GM12878 (cell line): ENCODE measurements around the gene TTYH3. TPM values are rescaled to one million over a fixed set of nuclear protein-coding genes. Genes with fewer than 3 reads are reported as not detected.

Experiments
- CHD2 ChIP-seq: IDR thresholded peaks from 2 replicates; pipeline ENCODE4 v1.6.1; 2011; ENCODE audit warnings: low read depth, low read length, improper control_type of control experiment, borderline replicate concordance
- CHD4 ChIP-seq: fragments of 200-600 bp; sonication (generic); IDR thresholded peaks from 2 replicates; pipeline ENCODE4 v1.6.1; 2016; ENCODE audit warnings: mild to moderate bottlenecking
- CREB1 ChIP-seq: IDR thresholded peaks from 2 replicates; pipeline ENCODE4 v1.6.1; 2012; ENCODE audit warnings: low read depth, mild to moderate bottlenecking, inconsistent platforms
- EED ChIP-seq: sonication (generic); IDR thresholded peaks from 2 replicates; pipeline ENCODE4 v1.6.1; 2016; ENCODE audit warnings: antibody characterized with exemption, low read depth
- ESRRA ChIP-seq: IDR thresholded peaks from 2 replicates; pipeline ENCODE4 v1.6.1; 2012; ENCODE audit warnings: mild to moderate bottlenecking, low read length, improper control_type of control experiment
- EZH2 ChIP-seq: IDR thresholded peaks from 2 replicates; pipeline ENCODE4 v1.6.1; 2012; ENCODE audit warnings: low read depth, mild to moderate bottlenecking, control low read depth, inconsistent platforms, low read length, borderline replicate concordance; ENCODE audit not compliant: control insufficient read depth
- IRF4 ChIP-seq: IDR thresholded peaks from 2 replicates; pipeline ENCODE4 v1.6.1; 2011; ENCODE audit warnings: low read depth, low read length
- MTA3 ChIP-seq: IDR thresholded peaks from 2 replicates; pipeline ENCODE4 v1.6.1; 2012; ENCODE audit warnings: low read length, inconsistent platforms, borderline replicate concordance
- MYC ChIP-seq: IDR thresholded peaks from 2 replicates; pipeline ENCODE4 v1.6.1; 2011; ENCODE audit warnings: mild to moderate bottlenecking, low read length, moderate library complexity, inconsistent platforms; ENCODE audit not compliant: insufficient read depth, insufficient replicate concordance, insufficient read length, severe bottlenecking
- TBL1XR1 ChIP-seq: IDR thresholded peaks from 2 replicates; pipeline ENCODE4 v1.6.1; 2012; ENCODE audit warnings: low read depth, low read length, improper control_type of control experiment
- polyA plus RNA-seq, 11 experiments: library from polyadenylated mRNA; depleted of rRNA in 4 of 11; unstranded in 6 of 11; stranded (reverse) in 5 of 11; fragments of >200 nt; fragmentation: Nextera tagmentation in 4 of 11; fragmentation: Illumina TruSeq in 1 of 11; extraction: Ambion mirVana in 4 of 11; extraction: Trizol in 1 of 11; gene quantifications; 1 replicate in 1 of 11; 2 replicates in 10 of 11; pipeline versions ENCODE4 v1.2.1 to v1.2.3, GENCODE V29; 2011 to 2016; ENCODE audit warnings: inconsistent platforms in 2 of 11, missing spikeins in 2 of 11, low read depth in 1 of 11
- total RNA-seq, 4 experiments: library from RNA; depleted of rRNA in 3 of 4; stranded (reverse); fragments of >200 nt in 3 of 4; fragmentation: Illumina TruSeq in 1 of 4; extraction: Trizol in 1 of 4; gene quantifications; 2 replicates each; pipeline versions ENCODE4 v1.2.1 to v1.2.3, GENCODE V29; 2013 to 2021
- TF ChIP-seq, protein P1 (sequence below): IDR thresholded peaks from 2 replicates; pipeline ENCODE4 v1.6.1; 2012; ENCODE audit warnings: low read depth, low read length, improper control_type of control experiment
- TF ChIP-seq, protein P2 (sequence below), 3 experiments: IDR thresholded peaks in 2 of 3; conservative IDR thresholded peaks in 1 of 3; 2 replicates each; pipeline ENCODE4 v1.5.1; 2011; ENCODE audit warnings: low read depth in 3 of 3, low read length in 3 of 3, mild to moderate bottlenecking in 3 of 3, control low read depth in 2 of 3, moderate library complexity in 2 of 3, inconsistent platforms in 1 of 3, mixed read lengths in 1 of 3; ENCODE audit not compliant: control insufficient read depth in 2 of 3, insufficient read depth in 1 of 3; ENCODE audit errors: extremely low read depth in 1 of 3
- TF ChIP-seq, protein P3 (sequence below): IDR thresholded peaks from 2 replicates; pipeline ENCODE4 v1.6.1; 2011; ENCODE audit warnings: borderline replicate concordance, low read depth, mild to moderate bottlenecking, moderate library complexity, mixed read lengths, low read length; ENCODE audit not compliant: insufficient read depth; ENCODE audit errors: extremely low read length
- TF ChIP-seq, protein P4 (sequence below): fragments of 450-650 bp; conservative IDR thresholded peaks from 2 replicates; pipeline ENCODE4 v1.6.1; 2017; ENCODE audit warnings: mild to moderate bottlenecking, moderate library complexity
- TF ChIP-seq, protein P5 (sequence below): IDR thresholded peaks from 2 replicates; pipeline ENCODE4 v1.6.1; 2012; ENCODE audit warnings: mild to moderate bottlenecking, low read depth, low read length

Gene TTYH3
- total and polyA plus RNA-seq, 10 of the 15 experiments (the other 5 are each of a cell fraction or from before 2014, with no cell fraction given): 0.79 to 71.4 (median 10.5) TPM

DNA sequence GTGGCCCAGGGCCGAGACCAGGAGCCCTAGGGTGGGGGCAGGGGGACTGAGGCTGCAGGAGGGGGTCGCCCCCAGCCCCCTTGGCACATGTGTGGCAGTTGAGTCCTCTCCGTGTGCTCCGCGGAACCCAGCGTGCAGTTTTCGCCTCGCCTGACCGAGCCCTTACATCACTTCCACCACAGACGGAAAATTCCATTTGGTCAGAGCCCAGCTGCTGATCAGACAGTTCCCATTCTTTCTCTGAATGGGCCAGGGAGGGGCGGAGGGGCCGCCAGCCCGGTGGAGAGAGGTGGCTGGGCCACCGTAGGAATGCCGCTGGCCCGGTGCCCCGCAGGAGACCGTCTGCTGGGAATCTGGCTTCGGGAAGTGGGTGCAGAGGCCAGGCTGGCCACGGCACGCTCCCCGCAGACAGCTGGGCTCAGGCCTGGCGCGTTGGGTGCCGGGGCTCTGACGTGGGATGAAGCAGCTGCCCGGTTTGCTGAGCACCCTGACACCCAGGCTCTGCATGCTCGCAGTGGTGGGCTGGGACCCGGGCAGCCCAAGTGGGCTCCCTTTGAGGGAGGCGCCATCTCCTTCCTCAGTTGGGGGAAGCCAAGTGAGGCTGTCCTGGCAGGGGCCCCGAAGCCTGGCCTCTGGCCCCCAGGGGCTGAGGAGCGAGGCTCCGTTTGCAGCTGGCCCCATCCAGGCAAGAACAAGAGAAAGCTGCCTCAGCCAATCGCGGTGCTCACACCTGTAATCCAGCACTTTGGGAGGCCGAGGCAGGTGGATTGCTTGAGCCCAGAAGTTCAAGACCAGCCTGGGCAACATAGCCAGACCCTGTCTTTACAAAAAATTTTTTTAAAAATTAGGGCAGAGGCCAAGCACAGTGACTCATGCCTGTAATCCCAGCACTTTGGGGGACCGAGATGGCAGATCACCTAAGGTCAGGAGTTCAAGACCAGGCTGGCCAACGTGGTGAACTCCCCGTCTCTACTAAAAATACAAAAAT lies 9.9 kb downstream of the TTYH3 start (continued):
- TF ChIP-seq, protein P1, sequence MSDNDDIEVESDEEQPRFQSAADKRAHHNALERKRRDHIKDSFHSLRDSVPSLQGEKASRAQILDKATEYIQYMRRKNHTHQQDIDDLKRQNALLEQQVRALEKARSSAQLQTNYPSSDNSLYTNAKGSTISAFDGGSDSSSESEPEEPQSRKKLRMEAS: peak; percentile 57
- TF ChIP-seq, protein P2, sequence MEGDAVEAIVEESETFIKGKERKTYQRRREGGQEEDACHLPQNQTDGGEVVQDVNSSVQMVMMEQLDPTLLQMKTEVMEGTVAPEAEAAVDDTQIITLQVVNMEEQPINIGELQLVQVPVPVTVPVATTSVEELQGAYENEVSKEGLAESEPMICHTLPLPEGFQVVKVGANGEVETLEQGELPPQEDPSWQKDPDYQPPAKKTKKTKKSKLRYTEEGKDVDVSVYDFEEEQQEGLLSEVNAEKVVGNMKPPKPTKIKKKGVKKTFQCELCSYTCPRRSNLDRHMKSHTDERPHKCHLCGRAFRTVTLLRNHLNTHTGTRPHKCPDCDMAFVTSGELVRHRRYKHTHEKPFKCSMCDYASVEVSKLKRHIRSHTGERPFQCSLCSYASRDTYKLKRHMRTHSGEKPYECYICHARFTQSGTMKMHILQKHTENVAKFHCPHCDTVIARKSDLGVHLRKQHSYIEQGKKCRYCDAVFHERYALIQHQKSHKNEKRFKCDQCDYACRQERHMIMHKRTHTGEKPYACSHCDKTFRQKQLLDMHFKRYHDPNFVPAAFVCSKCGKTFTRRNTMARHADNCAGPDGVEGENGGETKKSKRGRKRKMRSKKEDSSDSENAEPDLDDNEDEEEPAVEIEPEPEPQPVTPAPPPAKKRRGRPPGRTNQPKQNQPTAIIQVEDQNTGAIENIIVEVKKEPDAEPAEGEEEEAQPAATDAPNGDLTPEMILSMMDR (IDR thresholded peaks at IDR 0.05 in 2 of 3, conservative IDR thresholded peaks at IDR 0.05 in 1 of 3; ENCODE audit: control insufficient read depth in 2 of 3, extremely low read depth in 1 of 3, insufficient read depth in 1 of 3, low read depth in 3 of 3, low read length in 3 of 3): no peak
- TF ChIP-seq IRF4 (no peak), EZH2 (no peak), EED (peak; percentile 85), ESRRA (no peak), TBL1XR1 (no peak), MTA3 (no peak), MYC (no peak), CREB1 (peak; percentile 89), CHD2 (no peak), CHD4 (no peak)
- TF ChIP-seq, protein P3, sequence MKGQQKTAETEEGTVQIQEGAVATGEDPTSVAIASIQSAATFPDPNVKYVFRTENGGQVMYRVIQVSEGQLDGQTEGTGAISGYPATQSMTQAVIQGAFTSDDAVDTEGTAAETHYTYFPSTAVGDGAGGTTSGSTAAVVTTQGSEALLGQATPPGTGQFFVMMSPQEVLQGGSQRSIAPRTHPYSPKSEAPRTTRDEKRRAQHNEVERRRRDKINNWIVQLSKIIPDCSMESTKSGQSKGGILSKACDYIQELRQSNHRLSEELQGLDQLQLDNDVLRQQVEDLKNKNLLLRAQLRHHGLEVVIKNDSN: no peak
- TF ChIP-seq, protein P4, sequence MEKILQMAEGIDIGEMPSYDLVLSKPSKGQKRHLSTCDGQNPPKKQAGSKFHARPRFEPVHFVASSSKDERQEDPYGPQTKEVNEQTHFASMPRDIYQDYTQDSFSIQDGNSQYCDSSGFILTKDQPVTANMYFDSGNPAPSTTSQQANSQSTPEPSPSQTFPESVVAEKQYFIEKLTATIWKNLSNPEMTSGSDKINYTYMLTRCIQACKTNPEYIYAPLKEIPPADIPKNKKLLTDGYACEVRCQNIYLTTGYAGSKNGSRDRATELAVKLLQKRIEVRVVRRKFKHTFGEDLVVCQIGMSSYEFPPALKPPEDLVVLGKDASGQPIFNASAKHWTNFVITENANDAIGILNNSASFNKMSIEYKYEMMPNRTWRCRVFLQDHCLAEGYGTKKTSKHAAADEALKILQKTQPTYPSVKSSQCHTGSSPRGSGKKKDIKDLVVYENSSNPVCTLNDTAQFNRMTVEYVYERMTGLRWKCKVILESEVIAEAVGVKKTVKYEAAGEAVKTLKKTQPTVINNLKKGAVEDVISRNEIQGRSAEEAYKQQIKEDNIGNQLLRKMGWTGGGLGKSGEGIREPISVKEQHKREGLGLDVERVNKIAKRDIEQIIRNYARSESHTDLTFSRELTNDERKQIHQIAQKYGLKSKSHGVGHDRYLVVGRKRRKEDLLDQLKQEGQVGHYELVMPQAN: peak; percentile 38; the same call in 1 of the 2 replicates
- TF ChIP-seq, protein P5, sequence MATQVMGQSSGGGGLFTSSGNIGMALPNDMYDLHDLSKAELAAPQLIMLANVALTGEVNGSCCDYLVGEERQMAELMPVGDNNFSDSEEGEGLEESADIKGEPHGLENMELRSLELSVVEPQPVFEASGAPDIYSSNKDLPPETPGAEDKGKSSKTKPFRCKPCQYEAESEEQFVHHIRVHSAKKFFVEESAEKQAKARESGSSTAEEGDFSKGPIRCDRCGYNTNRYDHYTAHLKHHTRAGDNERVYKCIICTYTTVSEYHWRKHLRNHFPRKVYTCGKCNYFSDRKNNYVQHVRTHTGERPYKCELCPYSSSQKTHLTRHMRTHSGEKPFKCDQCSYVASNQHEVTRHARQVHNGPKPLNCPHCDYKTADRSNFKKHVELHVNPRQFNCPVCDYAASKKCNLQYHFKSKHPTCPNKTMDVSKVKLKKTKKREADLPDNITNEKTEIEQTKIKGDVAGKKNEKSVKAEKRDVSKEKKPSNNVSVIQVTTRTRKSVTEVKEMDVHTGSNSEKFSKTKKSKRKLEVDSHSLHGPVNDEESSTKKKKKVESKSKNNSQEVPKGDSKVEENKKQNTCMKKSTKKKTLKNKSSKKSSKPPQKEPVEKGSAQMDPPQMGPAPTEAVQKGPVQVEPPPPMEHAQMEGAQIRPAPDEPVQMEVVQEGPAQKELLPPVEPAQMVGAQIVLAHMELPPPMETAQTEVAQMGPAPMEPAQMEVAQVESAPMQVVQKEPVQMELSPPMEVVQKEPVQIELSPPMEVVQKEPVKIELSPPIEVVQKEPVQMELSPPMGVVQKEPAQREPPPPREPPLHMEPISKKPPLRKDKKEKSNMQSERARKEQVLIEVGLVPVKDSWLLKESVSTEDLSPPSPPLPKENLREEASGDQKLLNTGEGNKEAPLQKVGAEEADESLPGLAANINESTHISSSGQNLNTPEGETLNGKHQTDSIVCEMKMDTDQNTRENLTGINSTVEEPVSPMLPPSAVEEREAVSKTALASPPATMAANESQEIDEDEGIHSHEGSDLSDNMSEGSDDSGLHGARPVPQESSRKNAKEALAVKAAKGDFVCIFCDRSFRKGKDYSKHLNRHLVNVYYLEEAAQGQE: no peak
